K562 (cell line): ENCODE measurements around the gene PWWP2A. TPM values are rescaled to one million over a fixed set of nuclear protein-coding genes. Genes with fewer than 3 reads are reported as not detected.

Experiments used
- ATAC-seq: fragments of 200-7000 bp; cut with Tn5 transposase; 3 replicates; pipeline ENCODE4 v1.9.1; 2020; ENCODE audit warnings: moderate library complexity
- BruUV-seq: library from RNA; stranded (reverse); fragments of 400-500 nt; replicated peaks from 2 replicates; lab custom pipeline; 2021; lab: Mats Ljungman, UMichigan
- CTCF ChIA-PET: fragments of 300-600 bp; formaldehyde crosslinking; extraction: SDS; loops from one replicate; lab custom pipeline; 2021; ENCODE audit warnings: low intra/inter-chr PET ratio; lab: Yijun Ruan, JAX
- POLR2A ChIA-PET: fragments of 300-600, 350-650 bp; sonication (Branson Sonifier 250); formaldehyde crosslinking; extraction: SDS; loops from one replicate; lab custom pipeline; 2021; ENCODE audit warnings: antibody characterized with exemption, inconsistent platforms; lab: Yijun Ruan, JAX
- DNase-seq, 4 experiments: peaks; one replicate each; pipeline versions ENCODE4 v3.0.0 to v3.0.0-alpha.2; 2011 to 2018; ENCODE audit warnings: low spot score in 3 of 4, mixed read lengths in 3 of 4; ENCODE audit errors: extremely low read depth in 1 of 4
- FAIRE-seq: peaks from 2 replicates; lab custom pipeline; 2011; peaks lifted over from hg19 to GRCh38; lab: Jason Lieb, UNC
- H2AFZ ChIP-seq: 2 replicates; pipeline ENCODE4 v1.6.0; 2011; ENCODE audit warnings: low read depth, low read length, control low read depth, inconsistent platforms
- H3K27ac ChIP-seq: fragments of 200-600 bp; 3 replicates; pipeline ENCODE4 v1.8.0; 2011; ENCODE audit warnings: low read depth, mild to moderate bottlenecking, control low read depth, inconsistent platforms, low read length, moderate library complexity, mixed read lengths; ENCODE audit errors: extremely low read depth
- H3K27me3 ChIP-seq, 2 experiments: fragments of 300-600 bp in 1 of 2; 2 replicates in 1 of 2; 3 replicates in 1 of 2; pipeline versions ENCODE4 v1.6.0 to v1.8.0; 2011; ENCODE audit warnings: inconsistent platforms in 2 of 2, low read length in 2 of 2, mild to moderate bottlenecking in 1 of 2, mixed read lengths in 1 of 2, moderate library complexity in 1 of 2; ENCODE audit not compliant: control insufficient read depth in 2 of 2, insufficient read depth in 2 of 2
- H3K36me3 ChIP-seq: fragments of 300-600 bp; 3 replicates; pipeline ENCODE4 v1.8.0; 2011; ENCODE audit warnings: mild to moderate bottlenecking, low read length, inconsistent platforms; ENCODE audit not compliant: control insufficient read depth, insufficient read depth
- H3K4me1 ChIP-seq, 2 experiments: fragments of 200-600 bp in 1 of 2; replicated peaks in 1 of 2; 2 replicates in 1 of 2; 3 replicates in 1 of 2; pipeline versions ENCODE4 v1.5.1 to v1.8.0; 2011; ENCODE audit warnings: inconsistent platforms in 2 of 2, low read length in 2 of 2, mild to moderate bottlenecking in 1 of 2, mixed read lengths in 1 of 2, moderate library complexity in 1 of 2; ENCODE audit not compliant: control insufficient read depth in 2 of 2, insufficient read depth in 2 of 2
- H3K4me2 ChIP-seq: 2 replicates; pipeline ENCODE4 v1.6.1; 2011; ENCODE audit warnings: low read length, control low read depth, inconsistent platforms, mixed read lengths; ENCODE audit not compliant: insufficient read depth
- H3K4me3 ChIP-seq: fragments of 200-600 bp; sonication (generic), shearing (Covaris generic); 2 replicates; pipeline ENCODE4 v1.5.1; 2016; ENCODE audit warnings: control low read depth, inconsistent platforms
- H3K79me2 ChIP-seq: fragments of 200-600 bp; 3 replicates; pipeline ENCODE4 v1.8.0; 2011; ENCODE audit warnings: low read length, inconsistent platforms; ENCODE audit not compliant: control insufficient read depth, insufficient read depth
- H3K9ac ChIP-seq, 2 experiments: 2 replicates each; pipeline versions ENCODE4 v1.6.0 to v1.6.1; 2011; ENCODE audit warnings: low read depth in 2 of 2, low read length in 2 of 2, control low read depth in 1 of 2, inconsistent platforms in 1 of 2, mild to moderate bottlenecking in 1 of 2, mixed read lengths in 1 of 2; ENCODE audit not compliant: insufficient read depth in 1 of 2
- H3K9me1 ChIP-seq: one replicate; pipeline ENCODE4 v1.6.0; 2011; ENCODE audit warnings: inconsistent platforms, mild to moderate bottlenecking, low read length, moderate library complexity; ENCODE audit not compliant: control insufficient read depth, insufficient read depth
- H3K9me3 ChIP-seq: replicated peaks from 2 replicates; pipeline ENCODE4 v1.5.1; 2011; ENCODE audit warnings: low read depth, low read length, inconsistent platforms; ENCODE audit not compliant: control insufficient read depth, insufficient read depth
- H4K20me1 ChIP-seq: replicated peaks from 2 replicates; pipeline ENCODE4 v1.6.1; 2011; ENCODE audit warnings: low read length, inconsistent platforms, mixed read lengths; ENCODE audit not compliant: control insufficient read depth, insufficient read depth
- LEF1 ChIP-seq: fragments of 450-650 bp; IDR thresholded peaks from 2 replicates; pipeline ENCODE4 v1.6.1; 2016; ENCODE audit warnings: mild to moderate bottlenecking
- MCM2 ChIP-seq: fragments of 450-650 bp; IDR thresholded peaks from 2 replicates; pipeline ENCODE4 v1.6.1; 2017; ENCODE audit warnings: low read depth, mild to moderate bottlenecking
- PTRF ChIP-seq: fragments of 450-650 bp; IDR thresholded peaks from 2 replicates; pipeline ENCODE4 v1.6.1; 2016; ENCODE audit warnings: mild to moderate bottlenecking, missing genetic modification characterization, missing compliant biosample characterization
- RAD51 ChIP-seq: fragments of 450-650 bp; IDR thresholded peaks from 2 replicates; pipeline ENCODE4 v1.7.1; 2016; ENCODE audit warnings: low read depth, mild to moderate bottlenecking, borderline replicate concordance
- SP2 ChIP-seq: IDR thresholded peaks from 2 replicates; pipeline ENCODE4 v1.6.1; 2011; ENCODE audit warnings: mild to moderate bottlenecking, low read depth, low read length, moderate library complexity; ENCODE audit not compliant: poor library complexity, severe bottlenecking; ENCODE audit errors: extremely low read depth
- ZNF282 ChIP-seq: sonication (generic); formaldehyde crosslinking; IDR thresholded peaks from 2 replicates; pipeline ENCODE4 v1.8.1; 2023; ENCODE audit warnings: missing genetic modification reagents
- ZNF717 ChIP-seq: fragments of 250-450 bp; sonication (Bioruptor Pico); IDR thresholded peaks from 2 replicates; pipeline ENCODE4 v1.5.0; 2021
- ZNF740 ChIP-seq, 3 experiments: fragments of 200-800 bp in 1 of 3; sonication (Bioruptor generic) in 1 of 3; sonication (generic) in 1 of 3; formaldehyde crosslinking in 1 of 3; IDR thresholded peaks; 2 replicates each; pipeline versions ENCODE4 v1.6.1 to v1.8.0; 2016 to 2022; ENCODE audit warnings: mild to moderate bottlenecking in 2 of 3, missing compliant biosample characterization in 2 of 3, missing genetic modification characterization in 2 of 3, missing genetic modification reagents in 1 of 3
- ZNF766 ChIP-seq: fragments of 200-800 bp; sonication (Bioruptor generic); conservative IDR thresholded peaks from 2 replicates; pipeline ENCODE4 v1.6.1; 2016; ENCODE audit warnings: missing genetic modification characterization, missing compliant biosample characterization
- WGBS: fragments of 100-300 bp; shearing (Covaris generic); methylation state at CpG from one replicate; pipeline ENCODE4 v1.1.6; 2016; ENCODE audit warnings: low coverage, mixed read lengths; ENCODE audit not compliant: insufficient coverage; ENCODE audit errors: missing lambda C conversion rate; 5-methylcytosine and 5-hydroxymethylcytosine counted together
- in situ Hi-C: fragments of 300-500 bp; cut with MboI; formaldehyde crosslinking; loops from 4 replicates; pipeline ENCODE4 v1.15.0; 2018; ENCODE audit warnings: inconsistent platforms, mixed read lengths
- intact Hi-C: fragments of 100-400 bp; cut with micrococcal nuclease; formaldehyde crosslinking; loops from 2 replicates; pipeline ENCODE4 v1.14.2; 2022
- polyA plus RNA-seq, 8 experiments: library from polyadenylated mRNA; depleted of rRNA in 4 of 8; stranded (reverse) in 5 of 8; unstranded in 3 of 8; fragments of >200 nt; fragmentation: Nextera tagmentation in 2 of 8; fragmentation: Illumina TruSeq in 1 of 8; extraction: Ambion mirVana in 2 of 8; extraction: Trizol in 1 of 8; gene quantifications; 2 replicates each; pipeline versions ENCODE4 v1.2.1 to v1.2.3, GENCODE V29; 2011 to 2014; ENCODE audit warnings: inconsistent platforms in 1 of 8, missing spikeins in 1 of 8
- total RNA-seq, 7 experiments: library from RNA; depleted of rRNA in 6 of 7; stranded (reverse); fragments of >200 nt in 6 of 7; fragmentation: Illumina TruSeq in 2 of 7; extraction: Trizol in 2 of 7; gene quantifications; 2 replicates each; pipeline versions ENCODE4 v1.2.1 to v1.2.3, GENCODE V29; 2011 to 2021; ENCODE audit warnings: low replicate concordance in 1 of 7

The PWWP2A gene
- total and polyA plus RNA-seq, 9 of the 15 experiments (the other 6 are each of a cell fraction or from before 2014, with no cell fraction given) = 2.7 to 26.3 (median 14.6) TPM

DNA sequence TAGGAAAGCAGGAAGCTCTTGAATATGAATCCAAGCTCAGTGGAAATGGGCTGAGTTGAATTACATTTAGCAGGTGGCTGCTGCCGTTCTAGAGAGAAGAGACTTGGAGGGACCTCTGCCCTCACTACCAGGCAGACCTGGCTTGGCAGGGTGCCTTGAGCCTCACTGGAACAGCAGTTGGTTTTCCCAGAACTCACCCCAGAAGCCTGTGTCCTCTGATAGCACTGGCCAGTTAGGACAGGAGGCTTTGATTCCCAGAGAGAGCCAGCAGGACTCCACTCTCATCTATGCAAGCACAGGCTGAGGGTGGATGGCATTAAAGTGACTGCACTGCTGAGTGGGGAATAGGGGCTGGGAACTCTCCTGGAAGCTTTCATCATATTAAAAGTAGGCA, 54.8 kb downstream of the PWWP2A start (continued):
- no peak for TF ChIP-seq SP2
- no peak for TF ChIP-seq MCM2
- no peak for TF ChIP-seq PTRF
- TF ChIP-seq, all 486 proteins: peak for 4

- in situ Hi-C loops (no loop called here), intact Hi-C loops (no loop called here)
- Histone ChIP-seq H2AFZ (no peak overlapping the region), H3K9ac (no peak overlapping the region), H4K20me1 (no peaks in the 10 kb centered on the region; the same call in 1 of the 2 replicates), H3K4me1 (peaks cover 5 to 6% of the 10 kb centered on the region in 2 experiments; a peak in 3 of 5 replicates), H3K9me3 (no peaks in the 10 kb centered on the region), H3K79me2 (no peaks in the 10 kb centered on the region), H3K27me3 (no peaks in the 10 kb centered on the region), H3K9me1 (no peaks in the 10 kb centered on the region), H3K27ac (no peak overlapping the region), H3K36me3 (peaks cover 53% of the 10 kb centered on the region; the same call in 2 of the 3 replicates), H3K4me3 (no peak overlapping the region), H3K4me2 (no peak overlapping the region)
- no peak for TF ChIP-seq RAD51
- TF ChIP-seq ZNF766 (CRISPR knock-in tag) = no peak
- no peak for TF ChIP-seq ZNF740 (CRISPR knock-in tag; IDR thresholded peaks at IDR 0.05)
- no peak for TF ChIP-seq ZNF740 (tag; IDR thresholded peaks at IDR 0.05)
- TF ChIP-seq LEF1 = no peak
- no peak for TF ChIP-seq ZNF717 (CRISPR knock-in tag)
- TF ChIP-seq ZNF282 (CRISPR knock-in tag) = no peak
- DNase-seq (no peak), ATAC-seq (no peak), FAIRE-seq (no peak)
- WGBS = 88% methylated on average over 2 of the region's 3 CpGs
- no TSS peak for BruUV-seq
- CTCF ChIA-PET = no interaction called here
- POLR2A ChIA-PET = interaction anchor here (0.8 kb wide), 1 partner anchor 15 kb away, joined by 3 read pairs; no protein-coding TSS in a partner anchor
Observed at GRCh38 chr5:160061770-160062169, 57.5 kb downstream of the PWWP2A start.
